Neural crest cell (in vitro differentiated cells): ENCODE measurements around the gene FAM20A. TPM values are rescaled to one million over a fixed set of nuclear protein-coding genes. Genes with fewer than 3 reads are reported as not detected.

Experiments
- DNase-seq: peaks from one replicate; pipeline ENCODE4 v3.0.0; 2021; ENCODE audit warnings: low read depth, mixed read lengths, low spot score
- H3K27ac Mint-ChIP-seq: one replicate; pipeline ENCODE4 v1.8.0; 2021; ENCODE audit warnings: mild to moderate bottlenecking, mixed read lengths; ENCODE audit not compliant: unreplicated experiment
- H3K27me3 Mint-ChIP-seq: 2 replicates; pipeline ENCODE4 v1.8.0; 2021; ENCODE audit warnings: low read depth, mild to moderate bottlenecking, mixed read lengths
- H3K36me3 Mint-ChIP-seq: 2 replicates; pipeline ENCODE4 v1.8.0; 2021; ENCODE audit warnings: low read depth, mild to moderate bottlenecking, mixed read lengths
- H3K4me1 Mint-ChIP-seq: 2 replicates; pipeline ENCODE4 v1.8.0; 2021; ENCODE audit warnings: mixed read lengths
- H3K4me3 Mint-ChIP-seq: one replicate; pipeline ENCODE4 v1.8.0; 2021; ENCODE audit warnings: mild to moderate bottlenecking, mixed read lengths
- H3K9me3 Mint-ChIP-seq: 2 replicates; pipeline ENCODE4 v1.8.0; 2021; ENCODE audit warnings: mixed read lengths
- CTCF ChIP-seq: fragments of 200-600 bp; sonication (generic); conservative IDR thresholded peaks from 2 replicates; pipeline ENCODE4 v1.5.0; 2021; ENCODE audit warnings: antibody characterized with exemption, mild to moderate bottlenecking
- total RNA-seq: library from RNA; stranded (reverse); gene quantifications from 2 replicates; pipeline ENCODE4 v1.2.1, GENCODE V29; 2021

Gene FAM20A
- total RNA-seq, 1 donor from 2014 or later = 0.51 TPM

- Mint-ChIP-seq H3K27ac (no peak overlapping the region), H3K9me3 (no peaks in the 10 kb centered on the region), H3K27me3 (no peaks in the 10 kb centered on the region), H3K4me1 (peaks cover 46% of the 10 kb centered on the region), H3K36me3 (peaks cover 28% of the 10 kb centered on the region), H3K4me3 (peak overlapping the region; percentile 5)
- no peak for TF ChIP-seq CTCF
- no peak for DNase-seq
Measured at GRCh38 chr17:68516732-68517131, 84.4 kb downstream of the FAM20A start.

- peaks cover 28% of the 10 kb centered on the region for H3K36me3 Mint-ChIP-seq
- no peak for DNase-seq
- H3K4me1 Mint-ChIP-seq = peaks cover 60% of the 10 kb centered on the region
- H3K4me3 Mint-ChIP-seq = peak overlapping the region; percentile 98
- H3K27ac Mint-ChIP-seq = peak overlapping the region; percentile 47
- H3K27me3 Mint-ChIP-seq = no peaks in the 10 kb centered on the region
- H3K9me3 Mint-ChIP-seq = no peaks in the 10 kb centered on the region
- no peak for TF ChIP-seq CTCF
Measured at GRCh38 chr17:68514831-68515635, 86.1 kb downstream of the FAM20A start.

GRCh38 chr17:68513932-68514331 lies 87.2 kb downstream of the FAM20A start:
- H3K27ac Mint-ChIP-seq = no peak overlapping the region
- H3K27me3 Mint-ChIP-seq = no peaks in the 10 kb centered on the region
- peaks cover 60% of the 10 kb centered on the region for H3K4me1 Mint-ChIP-seq
- DNase-seq = no peak
- no peak for TF ChIP-seq CTCF
- H3K36me3 Mint-ChIP-seq = peaks cover 23% of the 10 kb centered on the region
- no peaks in the 10 kb centered on the region for H3K9me3 Mint-ChIP-seq
- H3K4me3 Mint-ChIP-seq = peak overlapping the region; percentile 98

GRCh38 chr17:68512960-68513474 lies 88.2 kb downstream of the FAM20A start:
- peak overlapping the region; percentile 98 for H3K4me3 Mint-ChIP-seq
- peaks cover 56% of the 10 kb centered on the region for H3K4me1 Mint-ChIP-seq
- DNase-seq = no peak
- H3K27me3 Mint-ChIP-seq = no peaks in the 10 kb centered on the region
- no peaks in the 10 kb centered on the region for H3K9me3 Mint-ChIP-seq
- H3K36me3 Mint-ChIP-seq = peaks cover 16% of the 10 kb centered on the region
- peak overlapping the region; percentile 99 for H3K27ac Mint-ChIP-seq
- TF ChIP-seq CTCF = no peak

- Mint-ChIP-seq H3K27ac (peak within 1 kb of the TSS; percentile 99), H3K9me3 (no peaks in the 10 kb centered on the region), H3K4me3 (peak within 1 kb of the TSS; percentile 99), H3K27me3 (no peaks in the 10 kb centered on the region), H3K4me1 (peaks cover 56% of the 10 kb centered on the region), H3K36me3 (peaks cover 10% of the 10 kb centered on the region)
- DNase-seq = peak; percentile 84
- peak; percentile 15 for TF ChIP-seq CTCF
Measured at GRCh38 chr17:68512247-68512959, 88.8 kb downstream of the FAM20A start, which contains the start of gene PRKAR1A. TSS of gene PRKAR1A (plus strand) at chr17:68512430. CDS start at chr17:68515400, 2,970 bp downstream.
